Mucosa of descending colon (tissue), 3 donors: ENCODE measurements around the gene GTF3C1. TPM values are rescaled to one million over a fixed set of nuclear protein-coding genes. Genes with fewer than 3 reads are reported as not detected.

Source experiments
- ATAC-seq: fragments of 200-7000 bp; cut with Tn5 transposase; one replicate; pipeline ENCODE4 v1.9.1; 2020; ENCODE audit warnings: mild to moderate bottlenecking, moderate library complexity
- DNase-seq, 3 donors: peaks; one replicate each; pipeline ENCODE4 v3.0.0-alpha.2; 2020
- H3K36me3 ChIP-seq: fragments of 200-600 bp; one replicate; pipeline ENCODE4 v1.8.0; 2021; ENCODE audit warnings: low read depth, mild to moderate bottlenecking
- H3K4me1 ChIP-seq: fragments of 200-600 bp; one replicate; pipeline ENCODE4 v1.8.0; 2021; ENCODE audit warnings: low read depth, mild to moderate bottlenecking
- H3K4me3 ChIP-seq: fragments of 200-600 bp; one replicate; pipeline ENCODE4 v1.8.0; 2021; ENCODE audit warnings: mild to moderate bottlenecking
- H3K9me3 ChIP-seq: fragments of 200-600 bp; one replicate; pipeline ENCODE4 v1.8.0; 2021; ENCODE audit warnings: mild to moderate bottlenecking
- intact Hi-C, 2 donors: fragments of 100-400 bp; cut with DNase I in 1 of 2; cut with micrococcal nuclease in 1 of 2; formaldehyde crosslinking; loops; one replicate each; pipeline versions ENCODE4 v1.11.0 to v1.11.1; 2022; cut with DNase I, micrococcal nuclease
- total RNA-seq, 3 donors: library from RNA; stranded (reverse); fragmentation: NEBNext Ultra II Directional in 2 of 3; extraction: Animal tissue kit (Norgen Biotek cat#: 25700) in 2 of 3; gene quantifications; one replicate each; pipeline versions ENCODE4 v1.2.1 to v1.2.4, GENCODE V29; 2021 to 2023
- TF ChIP-seq, protein P1 (sequence below): fragments of 200-600 bp; IDR thresholded peaks from one replicate; pipeline ENCODE4 v1.8.0; 2022; ENCODE audit warnings: antibody characterized with exemption, mild to moderate bottlenecking
- donor health status: DM: no; HTN: no; CAD: no; lungs with moderate emphysema.
- donor health status: DM: no; HTN: no; CAD: no.
- donor health status: DM: no; HTN: yes; CAD: no.

The GTF3C1 gene
- total RNA-seq, 3 donors from 2014 or later: 47.0 to 58.5 (median 47.7) TPM

DNA sequence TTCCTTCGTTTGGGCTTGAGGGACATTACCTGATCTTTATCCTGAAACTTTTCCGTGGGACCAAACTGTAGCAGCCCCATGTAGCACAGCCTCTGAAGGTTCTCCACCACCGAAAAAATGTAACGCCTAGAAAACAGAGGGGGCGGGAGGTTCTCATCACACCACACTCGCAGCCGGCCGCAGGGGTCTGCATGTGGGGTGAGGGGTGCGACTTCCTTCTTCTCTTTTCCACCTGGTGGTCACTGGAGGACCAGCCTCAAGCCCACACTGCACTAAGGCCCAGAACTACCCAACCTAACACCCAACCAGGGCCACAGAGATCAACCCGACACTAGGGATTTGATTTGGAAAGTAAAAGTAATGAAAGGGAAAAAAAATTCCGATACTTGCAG is 57.1 kb downstream of the GTF3C1 start:
- H3K4me3 ChIP-seq: no peak overlapping the region
- intact Hi-C loops: no loop called here
- ATAC-seq (no peak), DNase-seq (no peak)
- peaks cover 6% of the 10 kb centered on the region for H3K36me3 ChIP-seq
- TF ChIP-seq, protein P1, sequence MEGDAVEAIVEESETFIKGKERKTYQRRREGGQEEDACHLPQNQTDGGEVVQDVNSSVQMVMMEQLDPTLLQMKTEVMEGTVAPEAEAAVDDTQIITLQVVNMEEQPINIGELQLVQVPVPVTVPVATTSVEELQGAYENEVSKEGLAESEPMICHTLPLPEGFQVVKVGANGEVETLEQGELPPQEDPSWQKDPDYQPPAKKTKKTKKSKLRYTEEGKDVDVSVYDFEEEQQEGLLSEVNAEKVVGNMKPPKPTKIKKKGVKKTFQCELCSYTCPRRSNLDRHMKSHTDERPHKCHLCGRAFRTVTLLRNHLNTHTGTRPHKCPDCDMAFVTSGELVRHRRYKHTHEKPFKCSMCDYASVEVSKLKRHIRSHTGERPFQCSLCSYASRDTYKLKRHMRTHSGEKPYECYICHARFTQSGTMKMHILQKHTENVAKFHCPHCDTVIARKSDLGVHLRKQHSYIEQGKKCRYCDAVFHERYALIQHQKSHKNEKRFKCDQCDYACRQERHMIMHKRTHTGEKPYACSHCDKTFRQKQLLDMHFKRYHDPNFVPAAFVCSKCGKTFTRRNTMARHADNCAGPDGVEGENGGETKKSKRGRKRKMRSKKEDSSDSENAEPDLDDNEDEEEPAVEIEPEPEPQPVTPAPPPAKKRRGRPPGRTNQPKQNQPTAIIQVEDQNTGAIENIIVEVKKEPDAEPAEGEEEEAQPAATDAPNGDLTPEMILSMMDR: no peak
- no peaks in the 10 kb centered on the region for H3K9me3 ChIP-seq
- H3K4me1 ChIP-seq: no peaks in the 10 kb centered on the region

DNA sequence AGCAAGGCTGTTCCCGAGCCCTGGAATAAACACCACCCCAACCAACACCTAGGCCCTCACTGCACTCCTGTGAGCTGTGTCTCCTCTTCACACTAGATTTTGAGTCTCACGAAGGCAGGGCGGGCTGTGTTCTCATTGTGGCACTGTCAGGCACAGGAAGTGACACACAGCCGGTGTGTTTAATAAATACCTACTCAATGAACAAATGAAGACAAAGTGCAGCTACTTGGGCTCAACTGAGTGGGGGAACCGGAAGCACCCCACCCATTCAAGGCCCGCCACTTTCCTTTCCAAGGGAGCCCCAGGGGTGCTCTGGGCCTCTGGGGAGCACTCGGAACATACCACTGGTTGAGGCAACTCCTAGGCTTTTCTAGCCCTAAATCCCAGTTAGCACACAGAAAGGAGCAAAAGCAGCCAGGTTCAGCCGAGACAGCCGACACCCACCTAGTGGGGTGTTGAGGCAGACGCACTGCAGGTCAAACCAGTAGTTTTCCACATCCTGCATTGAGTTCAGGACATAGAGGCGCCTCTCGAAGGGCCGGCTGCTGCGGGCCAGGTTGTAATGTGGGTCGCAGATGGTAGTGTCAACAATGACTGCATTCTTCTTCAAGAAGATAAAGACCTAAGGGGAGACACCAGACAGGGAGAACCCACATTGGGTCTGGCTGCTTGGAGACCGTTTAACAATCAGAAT is 57.7 kb downstream of the GTF3C1 start:
- intact Hi-C loops: no loop called here
- DNase-seq (no peak), ATAC-seq (no peak)
- Histone ChIP-seq H3K4me3 (no peak overlapping the region), H3K9me3 (no peaks in the 10 kb centered on the region), H3K4me1 (no peaks in the 10 kb centered on the region), H3K36me3 (peaks cover 6% of the 10 kb centered on the region)
- TF ChIP-seq, protein P1: no peak

DNA sequence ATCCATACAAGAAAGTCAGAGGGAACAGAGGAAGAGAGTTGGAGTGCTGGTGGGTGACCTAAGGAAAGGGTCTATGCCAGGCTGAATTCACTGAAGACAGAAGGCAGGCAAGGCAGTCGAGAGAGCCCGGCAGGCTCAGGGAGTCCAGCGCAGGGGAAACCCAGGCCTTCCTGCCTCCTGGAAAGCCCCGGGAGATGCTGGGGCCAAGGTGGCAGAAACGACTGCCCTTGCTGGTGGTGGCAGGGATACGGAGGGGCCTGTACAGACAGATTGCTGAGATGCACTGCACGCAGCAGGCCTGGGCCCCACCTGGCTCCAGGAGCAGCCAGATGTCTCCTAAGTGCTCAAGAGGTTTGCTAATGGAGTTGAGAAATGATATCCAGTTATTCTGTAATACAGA is 59.8 kb downstream of the GTF3C1 start:
- ATAC-seq: no peak
- TF ChIP-seq, protein P1: no peak
- intact Hi-C loops: no loop called here

DNA sequence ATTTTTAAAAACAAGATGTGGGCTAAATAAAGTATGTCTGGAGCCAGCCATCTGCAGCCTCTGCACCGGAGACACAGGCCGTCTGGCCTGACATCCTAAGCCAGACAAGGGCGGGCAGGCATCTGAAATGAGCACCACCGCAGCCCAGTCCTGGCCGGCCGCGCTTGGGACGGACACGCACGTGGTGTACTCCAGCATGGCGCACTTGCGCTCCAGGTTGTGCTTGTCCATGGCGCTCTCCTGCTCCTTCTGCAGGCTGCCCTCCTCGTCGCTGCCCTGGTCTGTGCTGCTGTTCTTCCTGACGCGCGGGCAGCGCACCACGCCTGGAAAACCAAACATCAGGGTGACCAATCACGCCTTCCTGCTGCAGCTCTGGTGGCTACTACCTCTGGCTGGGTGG is 60.3 kb downstream of the GTF3C1 start:
- TF ChIP-seq, protein P1: no peak
- intact Hi-C loops: no loop called here
- no peak for DNase-seq
- no peak overlapping the region for H3K4me3 ChIP-seq
- H3K36me3 ChIP-seq: peaks cover 6% of the 10 kb centered on the region
- no peaks in the 10 kb centered on the region for H3K9me3 ChIP-seq
- H3K4me1 ChIP-seq: no peaks in the 10 kb centered on the region
- no peak for ATAC-seq

More for the DNA sequence above, 59.8 kb downstream of the GTF3C1 start:
- H3K4me1 ChIP-seq: no peaks in the 10 kb centered on the region
- no peak for DNase-seq
- peaks cover 6% of the 10 kb centered on the region for H3K36me3 ChIP-seq
- no peaks in the 10 kb centered on the region for H3K9me3 ChIP-seq
- H3K4me3 ChIP-seq: no peak overlapping the region

DNA sequence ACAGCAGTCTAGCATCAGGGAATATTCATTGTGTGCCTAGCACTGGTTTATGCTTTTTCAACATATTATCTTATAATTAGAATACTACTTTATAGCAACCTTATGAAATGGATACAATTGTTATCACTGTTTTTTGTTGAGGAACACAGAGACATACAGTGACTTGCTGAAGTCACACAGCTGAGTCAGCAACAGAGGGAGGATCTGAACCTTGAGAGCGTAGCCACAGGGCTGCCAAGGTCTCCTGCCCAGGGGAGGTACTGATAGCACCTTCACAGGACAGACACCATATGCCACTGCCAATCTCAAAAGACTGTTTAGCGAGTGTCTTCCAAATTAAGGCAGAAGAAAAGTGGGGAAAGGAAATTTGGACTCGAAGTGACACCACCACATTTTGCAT is 63.0 kb downstream of the GTF3C1 start:
- H3K4me3 ChIP-seq: no peak overlapping the region
- DNase-seq (no peak), ATAC-seq (no peak)
- no peaks in the 10 kb centered on the region for H3K9me3 ChIP-seq
- intact Hi-C loops: no loop called here
- TF ChIP-seq, protein P1: no peak
- no peaks in the 10 kb centered on the region for H3K4me1 ChIP-seq
- H3K36me3 ChIP-seq: peaks cover 10% of the 10 kb centered on the region

DNA sequence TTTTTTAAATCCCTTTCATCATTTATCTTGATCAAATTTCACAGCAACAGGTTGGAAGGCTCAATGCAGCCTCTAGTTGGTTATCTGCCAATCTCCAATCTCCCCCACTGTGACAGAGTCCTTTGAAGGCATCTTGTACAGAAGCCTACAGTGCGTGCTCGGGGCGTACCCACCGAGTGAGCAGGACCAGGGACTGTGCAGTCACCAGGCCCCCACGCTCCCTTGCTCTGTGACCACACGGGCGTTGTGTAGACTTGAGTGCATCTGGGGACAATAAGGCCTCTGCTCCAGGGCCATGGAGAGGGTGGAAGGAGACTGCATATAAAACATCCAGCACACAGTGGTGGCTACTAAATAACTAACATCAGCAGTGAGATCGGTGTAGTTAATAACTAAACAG is 63.4 kb downstream of the GTF3C1 start:
- no peak overlapping the region for H3K4me3 ChIP-seq
- no peaks in the 10 kb centered on the region for H3K4me1 ChIP-seq
- no peak for DNase-seq
- TF ChIP-seq, protein P1: no peak
- no peaks in the 10 kb centered on the region for H3K9me3 ChIP-seq
- intact Hi-C loops: no loop called here
- ATAC-seq: no peak
- H3K36me3 ChIP-seq: peaks cover 10% of the 10 kb centered on the region
